HEK293 (cell line): ENCODE data around the gene LYRM1.
"Not testable (repeated sequence)": the region's sequence is repeated elsewhere in the genome, so short reads cannot be mapped to it uniquely, and the experiment has no call there.

Source experiments
- CTCF ChIA-PET: fragments of 350-600 bp; formaldehyde crosslinking; extraction: SDS; loops from one replicate; lab custom pipeline; 2021; ENCODE audit warnings: antibody characterized with exemption; lab: Yijun Ruan, JAX
- POLR2A ChIA-PET: fragments of 300-600 bp; formaldehyde crosslinking; extraction: SDS; loops from one replicate; lab custom pipeline; 2020; ENCODE audit warnings: antibody characterized with exemption, inconsistent platforms; lab: Yijun Ruan, JAX
- H3K27ac ChIP-seq: fragments of 200-500 bp; sonication (Bioruptor generic); 2 replicates; pipeline ENCODE4 v1.5.1; 2014; ENCODE audit warnings: low read depth, low read length, control low read depth, inconsistent platforms; ENCODE audit errors: extremely low read depth
- H3K36me3 ChIP-seq, 2 experiments: fragments of 200-500 bp in 1 of 2; sonication (Bioruptor generic) in 1 of 2; 1 replicate in 1 of 2; 2 replicates in 1 of 2; pipeline ENCODE4 v1.5.1; 2014 to 2017; ENCODE audit warnings: inconsistent platforms in 2 of 2, low read length in 2 of 2; ENCODE audit not compliant: control insufficient read depth in 2 of 2, insufficient read depth in 1 of 2
- H3K4me1 ChIP-seq: fragments of 200-500 bp; sonication (Bioruptor generic); 2 replicates; pipeline ENCODE4 v1.5.1; 2014; ENCODE audit warnings: mild to moderate bottlenecking, low read length, inconsistent platforms; ENCODE audit not compliant: control insufficient read depth, insufficient read depth
- H3K4me3 ChIP-seq: 2 replicates; pipeline ENCODE4 v1.5.1; 2011; ENCODE audit warnings: low read depth, mild to moderate bottlenecking, control low read depth, low read length, moderate library complexity
- H3K9me3 ChIP-seq: fragments of 200-500 bp; sonication (Bioruptor generic); 2 replicates; pipeline ENCODE4 v1.5.1; 2014; ENCODE audit warnings: low read depth, low read length, inconsistent platforms; ENCODE audit not compliant: control insufficient read depth, insufficient read depth
- EGR2 ChIP-seq: fragments of 450-650 bp; formaldehyde crosslinking; IDR thresholded peaks from 2 replicates; pipeline ENCODE4 v1.5.1; 2016; ENCODE audit warnings: low read depth, missing biosample characterization, missing genetic modification characterization
- HOXC10 ChIP-seq: sonication (generic); formaldehyde crosslinking; IDR thresholded peaks from 2 replicates; pipeline ENCODE4 v1.8.1; 2023; ENCODE audit warnings: mild to moderate bottlenecking, missing genetic modification reagents
- KLF8 ChIP-seq: fragments of 450-650 bp; formaldehyde crosslinking; IDR thresholded peaks from 2 replicates; pipeline ENCODE4 v1.5.1; 2016; ENCODE audit warnings: missing biosample characterization, missing genetic modification characterization
- PRDM1 ChIP-seq: fragments of 450-650 bp; formaldehyde crosslinking; IDR thresholded peaks from 2 replicates; pipeline ENCODE4; 2016; ENCODE audit warnings: missing biosample characterization, missing genetic modification characterization
- SP3 ChIP-seq: fragments of 450-650 bp; formaldehyde crosslinking; IDR thresholded peaks from 2 replicates; pipeline ENCODE4 v1.5.1; 2016; ENCODE audit warnings: missing biosample characterization, missing genetic modification characterization
- ZNF114 ChIP-seq: fragments of 450-650 bp; formaldehyde crosslinking; IDR thresholded peaks from 2 replicates; pipeline ENCODE4 v1.5.0; 2017; ENCODE audit warnings: missing biosample characterization, missing genetic modification characterization
- ZNF266 ChIP-seq: fragments of 450-650 bp; formaldehyde crosslinking; IDR thresholded peaks from 2 replicates; pipeline ENCODE4 v1.5.1; 2016; ENCODE audit warnings: missing biosample characterization, missing genetic modification characterization, low read depth
- ZNF292 ChIP-seq: fragments of 450-650 bp; formaldehyde crosslinking; IDR thresholded peaks from 2 replicates; pipeline ENCODE4 v1.5.1; 2016; ENCODE audit warnings: low read depth, missing biosample characterization, missing genetic modification characterization, borderline replicate concordance
- ZNF366 ChIP-seq: fragments of 450-650 bp; formaldehyde crosslinking; conservative IDR thresholded peaks from 2 replicates; pipeline ENCODE4 v1.5.1; 2016; ENCODE audit warnings: missing biosample characterization, missing genetic modification characterization
- ZNF416 ChIP-seq: fragments of 450-650 bp; formaldehyde crosslinking; IDR thresholded peaks from 2 replicates; pipeline ENCODE4 v1.5.1; 2016; ENCODE audit warnings: missing biosample characterization, missing genetic modification characterization
- ZNF473 ChIP-seq: fragments of 450-650 bp; formaldehyde crosslinking; IDR thresholded peaks from 2 replicates; pipeline ENCODE4 v1.5.1; 2017; ENCODE audit warnings: missing biosample characterization, missing genetic modification characterization
- ZNF560 ChIP-seq: fragments of 450-650 bp; formaldehyde crosslinking; IDR thresholded peaks from 2 replicates; pipeline ENCODE4 v1.5.1; 2017; ENCODE audit warnings: missing biosample characterization, missing genetic modification characterization, borderline replicate concordance
- ZNF623 ChIP-seq: fragments of 450-650 bp; formaldehyde crosslinking; IDR thresholded peaks from 2 replicates; pipeline ENCODE4 v1.5.1; 2016; ENCODE audit warnings: missing biosample characterization, missing genetic modification characterization
- ZNF768 ChIP-seq: fragments of 450-650 bp; formaldehyde crosslinking; IDR thresholded peaks from 2 replicates; pipeline ENCODE4 v1.5.1; 2018; ENCODE audit warnings: missing biosample characterization, mild to moderate bottlenecking, missing genetic modification characterization
- TF ChIP-seq, protein P1 (sequence below): fragments of 450-650 bp; formaldehyde crosslinking; IDR thresholded peaks from 2 replicates; pipeline ENCODE4 v1.5.1; 2016; ENCODE audit warnings: missing biosample characterization, missing genetic modification characterization, borderline replicate concordance
- TF ChIP-seq, protein P2 (sequence below): fragments of 450-650 bp; IDR thresholded peaks from 2 replicates; pipeline ENCODE4 v1.5.1; 2018; ENCODE audit warnings: missing biosample characterization, missing genetic modification characterization
- TF ChIP-seq, protein P3 (sequence below): fragments of 450-650 bp; formaldehyde crosslinking; IDR thresholded peaks from 2 replicates; pipeline ENCODE4 v1.5.1; 2017; ENCODE audit warnings: missing biosample characterization, missing genetic modification characterization
- TF ChIP-seq, protein P4 (sequence below): fragments of 450-650 bp; formaldehyde crosslinking; IDR thresholded peaks from 2 replicates; pipeline ENCODE4 v1.5.1; 2016; ENCODE audit warnings: missing biosample characterization, missing genetic modification characterization, borderline replicate concordance
- TF ChIP-seq, protein P5 (sequence below): fragments of 450-650 bp; formaldehyde crosslinking; IDR thresholded peaks from 2 replicates; pipeline ENCODE4 v1.5.1; 2017; ENCODE audit warnings: missing biosample characterization, missing genetic modification characterization

The LYRM1 gene

DNA sequence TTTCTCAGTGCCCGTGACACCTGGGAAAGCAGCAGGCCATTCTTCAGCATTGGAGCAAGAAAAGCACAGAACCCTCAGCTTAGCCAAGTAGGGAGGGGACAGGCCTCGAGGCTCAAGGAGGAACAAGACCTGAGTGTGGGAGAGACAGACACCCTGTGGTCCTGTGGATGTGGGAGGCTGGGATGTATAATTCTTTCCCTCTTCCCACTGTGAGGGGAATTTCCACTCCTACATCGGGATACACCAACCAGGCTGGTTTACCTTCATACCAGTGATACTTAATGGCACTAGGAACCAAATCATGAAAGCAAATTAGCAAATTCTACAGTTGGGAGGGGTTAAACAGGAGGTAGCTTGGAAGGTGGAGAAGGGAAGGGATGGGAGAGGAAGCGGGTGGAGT, 41.7 kb downstream of the LYRM1 start:
- H3K4me1 ChIP-seq = no peaks in the 10 kb centered on the region
- POLR2A ChIA-PET = no interaction called here
- peak; percentile 82 for TF ChIP-seq EGR2
- TF ChIP-seq ZNF768 (tag by site-specific recombination) = no peak
- TF ChIP-seq, all 188 proteins: peak for 1
- Histone ChIP-seq H3K9me3 (no peaks in the 10 kb centered on the region), H3K27ac (no peak overlapping the region), H3K36me3 (no peaks in the 10 kb centered on the region), H3K4me3 (no peak overlapping the region)
- CTCF ChIA-PET = no interaction called here

DNA sequence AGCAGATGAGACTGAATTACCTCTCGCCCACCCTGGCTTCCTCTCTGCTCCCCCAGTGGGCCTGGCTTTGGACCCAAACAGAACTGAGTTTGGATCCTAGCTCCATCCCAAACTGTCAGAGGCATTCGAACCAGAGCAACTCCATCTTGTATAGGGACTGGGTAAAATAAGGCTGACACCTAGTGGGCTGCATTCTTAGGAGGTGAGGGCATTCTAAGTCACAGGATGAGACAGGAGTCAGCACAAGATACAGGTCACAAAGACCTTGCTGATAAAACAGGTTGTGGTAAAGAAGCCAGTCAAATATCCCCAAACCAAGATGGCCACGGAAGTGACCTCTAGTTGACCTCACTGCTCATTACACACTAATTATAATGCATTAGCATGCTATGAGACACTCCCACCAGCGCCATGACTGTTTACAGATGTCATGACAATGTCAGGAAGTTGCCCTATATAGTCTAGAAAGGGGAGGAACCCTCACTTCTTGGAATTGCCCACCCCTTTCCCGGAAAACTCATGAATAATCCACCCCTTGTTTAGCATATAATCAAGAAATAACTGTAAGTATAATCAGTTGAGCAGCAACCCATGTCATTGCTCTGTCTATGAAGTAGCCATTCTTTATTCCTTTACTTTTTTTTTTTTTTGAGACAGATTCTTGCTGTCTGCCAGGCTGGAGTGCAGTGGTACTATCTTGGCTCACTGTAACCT, 44.4 kb downstream of the LYRM1 start:
- Histone ChIP-seq H3K9me3 (no peaks in the 10 kb centered on the region), H3K36me3 (no peaks in the 10 kb centered on the region), H3K27ac (no peak overlapping the region), H3K4me3 (no peak overlapping the region), H3K4me1 (no peaks in the 10 kb centered on the region)
- POLR2A ChIA-PET = interaction anchor here (0.5 kb wide), 1 partner anchor 136 kb away, joined by 4 read pairs; no protein-coding TSS in a partner anchor
- CTCF ChIA-PET = no interaction called here
- TF ChIP-seq ZNF292 (tag by site-specific recombination) (no peak), HOXC10 (CRISPR knock-in tag) (no peak), SP3 (tag by site-specific recombination) (no peak), ZNF366 (tag by site-specific recombination) (no peak), ZNF114 (tag by site-specific recombination) (no peak), ZNF266 (tag by site-specific recombination) (no peak), PRDM1 (tag by site-specific recombination) (no peak), ZNF473 (no peak), KLF8 (tag by site-specific recombination) (no peak), ZNF560 (tag by site-specific recombination) (no peak), ZNF623 (tag by site-specific recombination) (no peak), ZNF416 (no peak)
- TF ChIP-seq, protein P1, sequence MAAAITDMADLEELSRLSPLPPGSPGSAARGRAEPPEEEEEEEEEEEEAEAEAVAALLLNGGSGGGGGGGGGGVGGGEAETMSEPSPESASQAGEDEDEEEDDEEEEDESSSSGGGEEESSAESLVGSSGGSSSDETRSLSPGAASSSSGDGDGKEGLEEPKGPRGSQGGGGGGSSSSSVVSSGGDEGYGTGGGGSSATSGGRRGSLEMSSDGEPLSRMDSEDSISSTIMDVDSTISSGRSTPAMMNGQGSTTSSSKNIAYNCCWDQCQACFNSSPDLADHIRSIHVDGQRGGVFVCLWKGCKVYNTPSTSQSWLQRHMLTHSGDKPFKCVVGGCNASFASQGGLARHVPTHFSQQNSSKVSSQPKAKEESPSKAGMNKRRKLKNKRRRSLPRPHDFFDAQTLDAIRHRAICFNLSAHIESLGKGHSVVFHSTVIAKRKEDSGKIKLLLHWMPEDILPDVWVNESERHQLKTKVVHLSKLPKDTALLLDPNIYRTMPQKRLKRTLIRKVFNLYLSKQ (tag by site-specific recombination) = no peak
- TF ChIP-seq, protein P2, sequence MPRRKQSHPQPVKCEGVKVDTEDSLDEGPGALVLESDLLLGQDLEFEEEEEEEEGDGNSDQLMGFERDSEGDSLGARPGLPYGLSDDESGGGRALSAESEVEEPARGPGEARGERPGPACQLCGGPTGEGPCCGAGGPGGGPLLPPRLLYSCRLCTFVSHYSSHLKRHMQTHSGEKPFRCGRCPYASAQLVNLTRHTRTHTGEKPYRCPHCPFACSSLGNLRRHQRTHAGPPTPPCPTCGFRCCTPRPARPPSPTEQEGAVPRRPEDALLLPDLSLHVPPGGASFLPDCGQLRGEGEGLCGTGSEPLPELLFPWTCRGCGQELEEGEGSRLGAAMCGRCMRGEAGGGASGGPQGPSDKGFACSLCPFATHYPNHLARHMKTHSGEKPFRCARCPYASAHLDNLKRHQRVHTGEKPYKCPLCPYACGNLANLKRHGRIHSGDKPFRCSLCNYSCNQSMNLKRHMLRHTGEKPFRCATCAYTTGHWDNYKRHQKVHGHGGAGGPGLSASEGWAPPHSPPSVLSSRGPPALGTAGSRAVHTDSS (tag by site-specific recombination) = no peak
- TF ChIP-seq, protein P3, sequence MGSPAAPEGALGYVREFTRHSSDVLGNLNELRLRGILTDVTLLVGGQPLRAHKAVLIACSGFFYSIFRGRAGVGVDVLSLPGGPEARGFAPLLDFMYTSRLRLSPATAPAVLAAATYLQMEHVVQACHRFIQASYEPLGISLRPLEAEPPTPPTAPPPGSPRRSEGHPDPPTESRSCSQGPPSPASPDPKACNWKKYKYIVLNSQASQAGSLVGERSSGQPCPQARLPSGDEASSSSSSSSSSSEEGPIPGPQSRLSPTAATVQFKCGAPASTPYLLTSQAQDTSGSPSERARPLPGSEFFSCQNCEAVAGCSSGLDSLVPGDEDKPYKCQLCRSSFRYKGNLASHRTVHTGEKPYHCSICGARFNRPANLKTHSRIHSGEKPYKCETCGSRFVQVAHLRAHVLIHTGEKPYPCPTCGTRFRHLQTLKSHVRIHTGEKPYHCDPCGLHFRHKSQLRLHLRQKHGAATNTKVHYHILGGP (tag by site-specific recombination) = no peak
- TF ChIP-seq, protein P4, sequence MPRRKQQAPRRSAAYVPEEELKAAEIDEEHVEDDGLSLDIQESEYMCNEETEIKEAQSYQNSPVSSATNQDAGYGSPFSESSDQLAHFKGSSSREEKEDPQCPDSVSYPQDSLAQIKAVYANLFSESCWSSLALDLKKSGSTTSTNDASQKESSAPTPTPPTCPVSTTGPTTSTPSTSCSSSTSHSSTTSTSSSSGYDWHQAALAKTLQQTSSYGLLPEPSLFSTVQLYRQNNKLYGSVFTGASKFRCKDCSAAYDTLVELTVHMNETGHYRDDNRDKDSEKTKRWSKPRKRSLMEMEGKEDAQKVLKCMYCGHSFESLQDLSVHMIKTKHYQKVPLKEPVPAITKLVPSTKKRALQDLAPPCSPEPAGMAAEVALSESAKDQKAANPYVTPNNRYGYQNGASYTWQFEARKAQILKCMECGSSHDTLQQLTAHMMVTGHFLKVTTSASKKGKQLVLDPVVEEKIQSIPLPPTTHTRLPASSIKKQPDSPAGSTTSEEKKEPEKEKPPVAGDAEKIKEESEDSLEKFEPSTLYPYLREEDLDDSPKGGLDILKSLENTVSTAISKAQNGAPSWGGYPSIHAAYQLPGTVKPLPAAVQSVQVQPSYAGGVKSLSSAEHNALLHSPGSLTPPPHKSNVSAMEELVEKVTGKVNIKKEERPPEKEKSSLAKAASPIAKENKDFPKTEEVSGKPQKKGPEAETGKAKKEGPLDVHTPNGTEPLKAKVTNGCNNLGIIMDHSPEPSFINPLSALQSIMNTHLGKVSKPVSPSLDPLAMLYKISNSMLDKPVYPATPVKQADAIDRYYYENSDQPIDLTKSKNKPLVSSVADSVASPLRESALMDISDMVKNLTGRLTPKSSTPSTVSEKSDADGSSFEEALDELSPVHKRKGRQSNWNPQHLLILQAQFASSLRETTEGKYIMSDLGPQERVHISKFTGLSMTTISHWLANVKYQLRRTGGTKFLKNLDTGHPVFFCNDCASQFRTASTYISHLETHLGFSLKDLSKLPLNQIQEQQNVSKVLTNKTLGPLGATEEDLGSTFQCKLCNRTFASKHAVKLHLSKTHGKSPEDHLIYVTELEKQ = no peak
- TF ChIP-seq, protein P5, sequence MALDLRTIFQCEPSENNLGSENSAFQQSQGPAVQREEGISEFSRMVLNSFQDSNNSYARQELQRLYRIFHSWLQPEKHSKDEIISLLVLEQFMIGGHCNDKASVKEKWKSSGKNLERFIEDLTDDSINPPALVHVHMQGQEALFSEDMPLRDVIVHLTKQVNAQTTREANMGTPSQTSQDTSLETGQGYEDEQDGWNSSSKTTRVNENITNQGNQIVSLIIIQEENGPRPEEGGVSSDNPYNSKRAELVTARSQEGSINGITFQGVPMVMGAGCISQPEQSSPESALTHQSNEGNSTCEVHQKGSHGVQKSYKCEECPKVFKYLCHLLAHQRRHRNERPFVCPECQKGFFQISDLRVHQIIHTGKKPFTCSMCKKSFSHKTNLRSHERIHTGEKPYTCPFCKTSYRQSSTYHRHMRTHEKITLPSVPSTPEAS = no peak

DNA sequence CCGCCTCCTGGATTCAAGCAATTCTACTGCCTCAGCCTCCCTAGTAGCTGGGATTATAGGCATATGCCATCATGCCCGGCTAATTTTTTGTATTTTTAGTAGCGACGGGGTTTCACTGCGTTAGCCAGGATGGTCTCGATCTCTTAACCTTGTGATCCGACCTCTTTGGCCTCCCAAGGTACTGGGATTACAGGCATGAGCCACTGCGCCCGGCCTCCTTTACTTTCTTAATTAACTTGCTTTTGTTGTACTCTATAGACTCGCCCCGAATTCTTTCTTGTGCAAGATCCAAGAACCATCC, 45.0 kb downstream of the LYRM1 start:
- H3K4me1 ChIP-seq, POLR2A ChIA-PET, H3K27ac ChIP-seq, CTCF ChIA-PET, H3K4me3 ChIP-seq, H3K36me3 ChIP-seq, H3K9me3 ChIP-seq: not testable (repeated sequence)
